Stimulated activated naive CD8-positive, alpha-beta T cell treated with anti-CD3 and anti-CD28 coated beads, Interleukin-15, Interleukin-2, amounts not matched to agents 100 ng/mL and 50 ng/mL, for 24 hours (primary cell): ENCODE measurements around the gene SPTLC2.
A peak's percentile ranks its signal among the peaks of the same experiment; 100 is the strongest.
"Not testable (repeated sequence)": the region's sequence is repeated elsewhere in the genome, so short reads cannot be mapped to it uniquely, and the experiment has no call there.

ENCODE experiments used
- H3K27ac Mint-ChIP-seq: one replicate; pipeline ENCODE4 v1.8.0; 2021; ENCODE audit warnings: mild to moderate bottlenecking, mixed read lengths
- H3K27me3 Mint-ChIP-seq: one replicate; pipeline ENCODE4 v1.8.0; 2021; ENCODE audit warnings: mixed read lengths
- H3K36me3 Mint-ChIP-seq: one replicate; pipeline ENCODE4 v1.8.0; 2021; ENCODE audit warnings: low read depth, mixed read lengths
- H3K4me1 Mint-ChIP-seq: one replicate; pipeline ENCODE4 v1.8.0; 2021; ENCODE audit warnings: low read depth, mixed read lengths
- H3K4me3 Mint-ChIP-seq: one replicate; pipeline ENCODE4 v1.8.0; 2021; ENCODE audit warnings: mild to moderate bottlenecking, mixed read lengths
- H3K9me3 Mint-ChIP-seq: one replicate; pipeline ENCODE4 v1.8.0; 2021; ENCODE audit warnings: mixed read lengths

Gene SPTLC2

DNA sequence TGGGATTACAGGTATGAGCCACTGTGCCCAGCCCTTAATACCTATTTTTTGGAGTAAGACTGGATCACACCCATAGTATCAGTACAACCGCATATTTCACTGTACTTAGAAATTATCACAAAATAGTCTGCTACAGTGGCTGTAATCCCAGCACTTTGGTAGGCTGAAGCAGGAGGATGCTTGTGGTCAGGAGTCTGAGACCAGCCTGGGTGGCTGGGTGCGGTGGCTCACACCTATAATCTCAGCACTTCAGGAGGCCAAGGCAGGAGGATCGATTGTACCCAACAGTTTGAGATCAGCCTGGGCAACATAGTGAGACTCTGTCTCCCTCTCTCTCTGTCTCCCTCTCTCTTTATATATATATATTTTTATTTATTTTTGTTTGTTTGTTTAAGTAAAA lies 5.9 kb downstream of the SPTLC2 start:
- H3K4me3 Mint-ChIP-seq = no peak overlapping the region
- no peak overlapping the region for H3K27ac Mint-ChIP-seq
- peaks cover 72% of the 10 kb centered on the region for H3K4me1 Mint-ChIP-seq
- no peaks in the 10 kb centered on the region for H3K27me3 Mint-ChIP-seq
- H3K36me3 Mint-ChIP-seq = peaks cover 14% of the 10 kb centered on the region
- no peaks in the 10 kb centered on the region for H3K9me3 Mint-ChIP-seq

DNA sequence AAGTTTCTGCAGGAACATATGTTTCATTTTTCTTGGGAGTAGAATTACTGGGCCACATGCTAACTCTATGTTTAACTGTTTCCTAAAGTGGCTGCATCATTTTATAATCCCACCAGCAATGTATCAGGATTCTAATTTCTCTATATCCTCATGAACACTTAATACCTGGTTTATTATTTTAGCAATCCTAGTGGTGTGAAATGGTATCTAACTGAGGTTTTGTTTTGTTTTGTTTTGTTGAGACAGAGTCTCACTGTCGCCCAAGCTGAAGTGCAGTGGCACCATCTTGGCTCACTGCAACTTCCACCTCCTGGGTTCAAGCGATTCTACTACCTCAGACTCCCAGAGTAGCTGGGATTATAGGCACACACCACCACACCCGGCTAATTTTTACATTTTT lies 6.5 kb downstream of the SPTLC2 start:
- H3K4me1 Mint-ChIP-seq = peaks cover 71% of the 10 kb centered on the region
- H3K4me3 Mint-ChIP-seq = no peak overlapping the region
- no peaks in the 10 kb centered on the region for H3K9me3 Mint-ChIP-seq
- no peak overlapping the region for H3K27ac Mint-ChIP-seq
- H3K36me3 Mint-ChIP-seq = peaks cover 11% of the 10 kb centered on the region
- H3K27me3 Mint-ChIP-seq = no peaks in the 10 kb centered on the region

DNA sequence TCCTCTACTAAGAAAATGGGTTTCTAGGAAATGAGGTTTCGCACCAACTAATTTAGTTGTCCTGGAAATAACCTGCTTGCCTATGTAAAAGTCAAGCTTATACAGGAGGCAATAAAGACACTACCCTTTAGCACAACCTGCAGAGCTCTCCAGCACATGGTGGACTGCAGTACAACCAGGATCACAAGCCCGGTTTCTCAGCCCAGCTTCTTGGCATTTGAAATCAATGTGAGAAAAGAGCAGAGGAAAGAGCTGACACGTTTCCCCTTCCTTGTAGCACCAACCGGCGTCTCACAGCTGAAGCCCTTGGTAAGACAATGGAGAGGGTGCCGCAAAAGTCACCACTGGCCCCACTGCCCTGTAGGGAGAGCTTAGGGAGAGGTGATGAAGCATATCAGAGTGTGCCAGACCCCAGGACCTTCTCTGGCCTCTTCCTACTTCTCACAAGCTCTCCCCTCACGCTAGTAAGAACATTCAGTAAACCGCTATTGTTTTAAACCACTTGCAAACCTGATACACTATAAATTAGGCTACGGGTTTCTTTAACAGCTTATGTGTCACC lies 8.6 kb downstream of the SPTLC2 start:
- peak overlapping the region; percentile 3 for H3K4me3 Mint-ChIP-seq
- H3K36me3 Mint-ChIP-seq = peaks cover 4% of the 10 kb centered on the region
- H3K9me3 Mint-ChIP-seq = no peaks in the 10 kb centered on the region
- H3K27ac Mint-ChIP-seq = peak overlapping the region; percentile 78
- no peaks in the 10 kb centered on the region for H3K27me3 Mint-ChIP-seq
- peaks cover 64% of the 10 kb centered on the region for H3K4me1 Mint-ChIP-seq

DNA sequence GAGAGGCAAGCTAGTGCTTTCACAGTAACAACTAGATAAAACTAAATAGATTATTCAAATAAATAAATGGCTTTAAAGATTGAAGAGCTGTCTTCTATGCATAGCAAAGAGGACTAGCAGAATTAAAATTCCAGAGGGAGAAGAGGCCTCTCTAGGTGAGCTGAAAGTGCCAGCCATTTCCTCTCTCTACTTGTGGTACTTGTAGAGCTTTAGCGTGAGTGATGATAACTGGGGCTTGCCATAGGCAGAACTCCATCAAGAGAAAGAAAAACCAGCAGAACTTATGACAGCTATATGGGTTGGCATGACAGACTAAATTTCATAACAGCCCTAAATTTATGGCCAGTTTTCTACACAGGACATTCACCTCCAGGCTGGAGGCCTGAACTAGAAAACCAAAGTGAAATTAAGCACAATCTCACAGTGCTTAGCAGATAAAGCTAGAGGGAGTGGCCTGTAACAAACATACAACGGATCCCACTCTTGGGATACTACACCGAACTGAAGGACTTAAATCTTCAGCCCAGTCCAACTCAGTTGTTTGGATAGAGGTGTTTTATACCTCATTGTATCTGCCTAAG lies 11.0 kb downstream of the SPTLC2 start:
- no peak overlapping the region for H3K4me3 Mint-ChIP-seq
- H3K36me3 Mint-ChIP-seq = peaks cover 4% of the 10 kb centered on the region
- H3K27me3 Mint-ChIP-seq = no peaks in the 10 kb centered on the region
- peaks cover 70% of the 10 kb centered on the region for H3K4me1 Mint-ChIP-seq
- no peaks in the 10 kb centered on the region for H3K9me3 Mint-ChIP-seq
- H3K27ac Mint-ChIP-seq = no peak overlapping the region

DNA sequence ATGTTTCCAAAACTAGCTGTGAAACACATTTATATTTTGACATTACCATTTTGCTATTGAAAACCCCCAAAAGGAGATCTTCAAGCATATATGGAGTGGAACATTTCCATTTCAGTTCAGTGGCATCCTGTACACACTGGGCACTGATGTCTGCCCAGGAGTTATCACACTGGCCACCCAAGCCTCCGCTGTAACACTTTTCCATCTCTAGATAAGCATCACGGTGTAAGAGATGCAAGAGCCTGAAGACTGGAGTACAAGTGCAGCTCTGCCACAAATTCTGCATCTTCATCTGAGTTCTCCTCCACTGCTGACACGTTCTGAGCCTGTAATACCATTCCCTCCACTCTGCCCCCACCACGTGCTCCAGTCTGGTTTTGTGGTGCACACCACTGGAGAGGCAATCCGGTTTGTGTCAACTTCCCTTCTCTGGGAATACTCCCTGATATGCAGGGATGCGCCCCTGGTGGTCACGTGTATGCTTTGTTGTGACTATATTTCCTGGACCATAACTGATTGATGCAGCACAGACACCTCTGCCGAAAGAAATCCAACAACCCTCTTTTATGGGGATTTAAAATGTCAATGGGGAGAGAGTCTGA lies 12.7 kb downstream of the SPTLC2 start:
- Mint-ChIP-seq H3K4me3 (no peak overlapping the region), H3K9me3 (no peaks in the 10 kb centered on the region), H3K27ac (peak overlapping the region; percentile 50), H3K27me3 (no peaks in the 10 kb centered on the region), H3K36me3 (peaks cover 4% of the 10 kb centered on the region), H3K4me1 (peaks cover 80% of the 10 kb centered on the region)

DNA sequence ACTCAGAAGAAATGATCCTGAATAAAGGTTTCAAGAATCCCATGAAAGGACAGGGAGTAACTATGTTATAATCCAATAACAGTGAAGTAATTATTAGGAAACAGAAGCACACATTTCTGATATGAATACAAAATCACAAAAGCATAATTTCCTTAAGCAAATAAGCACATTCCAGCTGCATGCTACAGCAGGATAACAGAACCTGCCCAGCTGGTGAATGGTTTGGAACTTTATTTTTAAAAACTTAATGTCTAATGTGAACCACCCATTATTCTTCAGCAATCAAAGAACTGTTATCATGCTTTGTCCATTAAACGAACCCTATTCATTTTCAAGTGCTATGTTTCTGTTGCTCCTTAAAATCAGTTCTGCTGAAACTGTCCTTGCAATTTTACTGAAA lies 13.4 kb downstream of the SPTLC2 start:
- Mint-ChIP-seq H3K27ac (no peak overlapping the region), H3K27me3 (no peaks in the 10 kb centered on the region), H3K4me1 (peaks cover 79% of the 10 kb centered on the region), H3K4me3 (no peak overlapping the region), H3K9me3 (no peaks in the 10 kb centered on the region), H3K36me3 (peaks cover 4% of the 10 kb centered on the region)

DNA sequence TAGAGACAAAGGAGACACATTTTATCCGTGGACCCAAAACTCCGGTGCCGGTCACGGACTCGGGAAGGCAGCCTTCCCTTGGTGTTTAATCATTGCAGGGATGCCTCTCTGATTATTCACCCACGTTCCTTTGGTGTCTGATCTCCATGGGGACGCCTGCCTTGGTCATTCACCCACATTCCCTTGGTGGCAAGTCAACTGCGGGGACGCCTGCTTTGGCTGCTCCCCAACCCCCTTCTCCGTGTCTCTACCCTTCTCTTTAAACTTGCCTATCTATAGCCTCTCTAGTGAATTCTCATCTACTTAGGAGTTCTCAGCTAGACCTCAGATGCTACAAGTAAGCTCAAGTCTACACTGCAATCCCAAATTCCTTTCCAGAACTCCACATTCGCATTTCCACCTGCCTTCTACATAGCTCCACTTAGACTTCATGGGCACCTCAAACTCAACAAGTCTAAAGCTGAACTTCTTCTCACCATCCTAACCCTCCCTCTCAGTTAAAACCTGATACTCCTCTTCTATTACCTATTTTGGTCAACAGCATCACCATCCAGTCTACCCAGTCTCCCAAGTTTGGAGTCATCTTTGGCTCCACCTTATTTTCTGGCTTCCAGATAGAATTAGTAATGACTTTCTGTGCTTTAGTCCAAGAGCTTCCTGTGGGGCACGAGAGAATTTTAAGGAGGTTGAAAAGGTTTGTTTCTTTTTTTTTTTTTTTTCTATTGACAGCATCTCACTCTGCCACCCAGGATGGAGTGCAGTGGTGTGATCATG lies 14.4 kb downstream of the SPTLC2 start:
- peaks cover 69% of the 10 kb centered on the region for H3K4me1 Mint-ChIP-seq
- H3K36me3 Mint-ChIP-seq = peaks cover 6% of the 10 kb centered on the region
- H3K4me3 Mint-ChIP-seq = no peak overlapping the region
- H3K9me3 Mint-ChIP-seq = no peaks in the 10 kb centered on the region
- H3K27ac Mint-ChIP-seq = no peak overlapping the region
- no peaks in the 10 kb centered on the region for H3K27me3 Mint-ChIP-seq

DNA sequence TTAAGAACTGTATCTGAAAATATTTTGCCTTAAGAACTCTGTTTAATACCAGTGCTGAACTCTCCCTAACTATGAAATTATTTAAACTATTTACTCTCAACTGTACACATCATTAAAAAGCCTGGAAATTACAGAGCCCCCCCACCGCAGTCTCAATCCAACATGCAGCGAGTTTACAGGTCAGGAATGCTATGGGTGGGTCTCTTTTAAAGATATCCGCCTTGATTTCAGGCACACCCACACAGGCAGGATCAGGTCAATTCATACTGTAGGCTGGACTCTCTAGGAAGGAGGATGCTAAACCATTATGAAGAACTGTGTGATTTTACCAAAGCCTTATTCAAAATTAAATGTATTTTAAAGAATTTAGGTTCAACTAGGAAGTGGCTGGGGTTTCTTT lies 16.5 kb downstream of the SPTLC2 start:
- Mint-ChIP-seq H3K27ac (peak overlapping the region; percentile 19), H3K9me3 (no peaks in the 10 kb centered on the region), H3K27me3 (no peaks in the 10 kb centered on the region), H3K36me3 (peaks cover 23% of the 10 kb centered on the region), H3K4me1 (peaks cover 53% of the 10 kb centered on the region), H3K4me3 (no peak overlapping the region)

DNA sequence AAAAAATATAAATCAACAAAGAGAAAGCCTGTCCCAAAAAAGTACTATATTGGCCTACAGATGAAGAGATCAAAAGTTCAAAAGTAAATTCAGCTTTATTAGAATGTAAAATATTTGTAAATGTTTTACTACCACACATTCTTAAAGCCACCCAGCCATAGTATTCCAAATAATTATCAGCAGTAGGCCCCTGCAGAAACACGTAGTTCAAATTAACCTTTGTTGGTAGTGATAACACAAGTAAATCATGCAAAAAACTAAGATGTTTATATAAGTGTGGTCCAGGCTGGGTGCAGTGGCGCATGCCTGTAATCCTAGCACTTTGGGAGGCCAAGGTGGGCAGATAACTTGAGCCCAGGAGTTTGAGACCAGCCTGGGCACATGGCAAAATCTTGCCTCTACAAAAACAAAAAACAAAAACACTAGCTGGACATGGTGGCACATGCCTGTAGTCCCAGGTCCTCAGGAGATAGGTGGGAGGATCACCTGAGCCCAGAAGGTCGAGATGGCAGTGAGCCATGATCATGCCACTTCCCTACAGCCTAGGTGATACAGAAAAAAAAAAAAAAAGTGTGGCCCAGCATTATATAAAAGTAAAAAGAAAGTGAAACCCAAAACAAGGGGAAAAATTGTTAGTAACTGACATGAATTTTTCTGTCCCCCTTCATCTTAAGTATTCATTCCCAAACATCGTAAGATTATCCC lies 17.9 kb downstream of the SPTLC2 start:
- Mint-ChIP-seq H3K4me3 (peak overlapping the region; percentile 58), H3K9me3 (no peaks in the 10 kb centered on the region), H3K36me3 (peaks cover 31% of the 10 kb centered on the region), H3K27me3 (no peaks in the 10 kb centered on the region), H3K27ac (peak overlapping the region; percentile 77), H3K4me1 (peaks cover 60% of the 10 kb centered on the region)

DNA sequence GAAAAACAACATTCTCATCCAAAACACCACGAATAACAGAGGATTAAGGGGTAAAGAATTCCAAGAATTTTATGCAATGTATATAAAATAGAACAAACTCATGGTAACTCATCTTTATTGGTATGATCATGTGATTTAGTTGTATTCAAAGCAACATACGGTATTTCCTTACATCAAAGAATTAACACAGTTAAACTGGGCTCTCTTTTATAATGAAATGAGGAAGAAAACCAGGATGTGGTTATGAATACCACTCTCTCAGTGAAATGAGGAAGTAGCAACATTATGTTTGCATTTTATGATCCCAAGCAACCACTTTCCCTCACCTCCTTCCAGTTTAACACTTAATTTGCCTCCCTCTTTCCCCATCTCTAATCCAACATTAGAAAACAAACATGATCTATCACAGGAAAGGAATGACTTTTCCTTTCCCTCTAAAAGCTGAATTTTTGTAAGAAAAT lies 22.9 kb downstream of the SPTLC2 start:
- peaks cover 57% of the 10 kb centered on the region for H3K4me1 Mint-ChIP-seq
- H3K27ac Mint-ChIP-seq = peak overlapping the region; percentile 83
- H3K27me3 Mint-ChIP-seq = no peaks in the 10 kb centered on the region
- H3K36me3 Mint-ChIP-seq = peaks cover 39% of the 10 kb centered on the region
- H3K9me3 Mint-ChIP-seq = no peaks in the 10 kb centered on the region
- H3K4me3 Mint-ChIP-seq = peak overlapping the region; percentile 59

DNA sequence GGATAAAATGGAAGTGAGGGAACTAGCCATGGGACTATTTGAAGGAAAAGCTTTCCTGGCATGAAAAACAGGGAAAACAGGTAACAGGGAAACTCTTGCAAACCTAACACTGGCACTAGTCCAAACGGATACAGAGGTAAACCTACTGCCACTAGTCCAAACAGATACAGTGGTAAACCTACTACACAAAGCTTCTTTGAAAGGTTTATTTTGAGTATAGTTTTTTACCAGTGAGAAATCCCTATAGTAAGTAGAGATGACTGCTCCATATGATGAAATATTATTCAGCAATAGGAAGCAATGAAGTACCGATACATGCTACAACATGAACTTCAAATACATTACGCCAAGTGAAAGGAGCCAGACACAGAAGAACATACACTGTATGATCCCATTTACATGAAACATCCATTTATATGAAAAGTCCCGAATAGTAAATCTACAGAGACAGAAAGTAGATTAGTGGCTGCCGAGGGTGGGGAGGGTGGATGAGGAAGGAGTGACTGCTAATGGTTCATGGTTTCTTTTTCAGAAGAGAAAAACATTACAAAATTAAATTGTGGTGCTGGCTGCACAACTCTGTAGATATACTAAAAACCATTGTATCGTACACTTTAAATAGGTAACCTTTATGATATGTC lies 25.5 kb downstream of the SPTLC2 start:
- Mint-ChIP-seq H3K36me3 (peaks cover 33% of the 10 kb centered on the region), H3K27me3 (no peaks in the 10 kb centered on the region), H3K9me3 (no peaks in the 10 kb centered on the region), H3K27ac (peak overlapping the region; percentile 24), H3K4me3 (no peak overlapping the region), H3K4me1 (peaks cover 66% of the 10 kb centered on the region)

DNA sequence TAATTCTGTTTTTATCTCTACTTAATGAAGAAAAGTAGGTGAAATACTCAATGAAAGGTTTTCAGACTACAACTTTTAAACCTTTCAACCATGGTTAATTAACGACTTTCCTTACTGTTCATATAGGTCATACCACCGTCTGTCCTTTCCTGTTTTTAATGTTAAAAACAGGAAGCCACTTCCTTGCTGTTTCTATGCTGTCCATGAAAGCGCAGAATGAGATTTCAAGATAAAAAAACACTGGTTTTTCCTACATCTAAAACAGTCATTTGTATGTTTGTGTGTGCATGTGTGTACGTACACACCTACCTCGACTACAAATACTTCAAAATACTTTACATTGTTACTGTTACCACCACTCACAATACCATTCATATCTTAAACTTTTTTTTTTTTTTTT lies 27.3 kb downstream of the SPTLC2 start:
- Mint-ChIP-seq H3K4me3 (peak overlapping the region; percentile 39), H3K9me3 (no peaks in the 10 kb centered on the region), H3K27me3 (no peaks in the 10 kb centered on the region), H3K4me1 (peaks cover 58% of the 10 kb centered on the region), H3K27ac (peak overlapping the region; percentile 72), H3K36me3 (peaks cover 18% of the 10 kb centered on the region)

DNA sequence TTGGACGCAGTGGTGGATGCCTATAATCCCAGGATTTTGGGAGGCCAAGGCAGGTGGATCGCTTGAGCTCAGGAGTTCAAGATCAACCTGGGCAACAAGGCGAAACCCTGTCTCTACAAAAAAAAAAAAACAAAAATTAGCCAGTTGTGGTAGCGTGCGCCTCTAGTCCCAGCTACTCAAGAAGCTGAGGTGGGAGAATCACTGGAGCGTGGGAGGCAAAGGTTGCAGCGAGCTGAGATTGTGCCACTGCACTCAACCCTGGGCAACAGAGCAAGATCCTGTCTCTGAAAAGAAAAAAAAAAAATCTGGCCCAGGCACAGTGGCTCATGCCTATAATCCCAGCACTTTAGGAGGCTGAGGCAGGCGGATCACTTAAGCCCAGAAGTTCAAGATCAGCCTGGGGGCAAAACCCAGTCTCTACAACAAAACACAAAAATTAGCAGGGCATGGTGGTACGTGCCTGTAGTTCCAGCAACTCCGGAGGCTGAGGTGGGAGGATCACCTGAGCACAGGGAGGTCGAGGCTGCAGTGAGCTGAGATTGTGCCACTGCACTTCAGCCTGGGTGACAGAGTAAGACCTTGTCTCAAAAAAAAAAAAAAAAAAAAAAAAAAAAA lies 27.9 kb downstream of the SPTLC2 start:
- peaks cover 14% of the 10 kb centered on the region for H3K36me3 Mint-ChIP-seq
- H3K27ac Mint-ChIP-seq = peak overlapping the region; percentile 5
- not testable (repeated sequence) for H3K27me3 Mint-ChIP-seq, H3K9me3 Mint-ChIP-seq, H3K4me3 Mint-ChIP-seq
- peaks cover 53% of the 10 kb centered on the region for H3K4me1 Mint-ChIP-seq

DNA sequence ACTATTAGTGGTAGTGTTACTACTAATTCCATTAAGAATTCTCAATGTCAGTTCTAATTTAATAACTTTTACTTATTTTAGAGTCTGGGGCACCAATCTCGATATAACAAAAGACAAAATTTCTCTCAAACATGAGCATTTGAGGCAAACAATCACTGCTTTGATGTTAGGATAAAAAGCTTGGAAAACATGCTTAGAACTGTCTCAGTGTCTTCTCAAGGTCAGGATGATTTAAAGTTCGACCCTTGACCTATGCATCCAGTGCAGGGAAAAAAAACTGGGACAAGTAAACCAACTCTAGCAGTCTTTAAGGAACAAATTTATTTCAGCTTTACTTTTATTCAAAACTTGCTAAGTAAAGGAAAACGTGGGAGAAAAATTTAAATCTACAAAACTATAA lies 31.1 kb downstream of the SPTLC2 start:
- Mint-ChIP-seq H3K4me1 (peaks cover 51% of the 10 kb centered on the region), H3K27ac (no peak overlapping the region), H3K27me3 (no peaks in the 10 kb centered on the region), H3K9me3 (no peaks in the 10 kb centered on the region), H3K36me3 (peaks cover 5% of the 10 kb centered on the region), H3K4me3 (no peak overlapping the region)
